ENCODE results near the gene USHBP1. TPM values are rescaled to one million over a fixed set of nuclear protein-coding genes. Genes with fewer than 3 reads are reported as not detected.

The USHBP1 gene
- total RNA-seq, 1 donor from 2014 or later = not detected

- Mint-ChIP-seq H3K27ac (ENCODE audit: unreplicated experiment) (peak overlapping the region; percentile 96), H3K27me3 (ENCODE audit: unreplicated experiment) (peaks cover 12% of the 10 kb centered on the region), H3K4me1 (ENCODE audit: low read depth, unreplicated experiment) (peaks cover 17% of the 10 kb centered on the region), H3K9me3 (ENCODE audit: unreplicated experiment) (peaks cover 7% of the 10 kb centered on the region), H3K36me3 (ENCODE audit: unreplicated experiment) (no peaks in the 10 kb centered on the region), H3K4me3 (ENCODE audit: unreplicated experiment) (peak overlapping the region; percentile 96)
- no peak for TF ChIP-seq CTCF (IDR thresholded peaks at IDR 0.05; ENCODE audit: partially characterized antibody, unreplicated experiment)
- DNase-seq = peak; percentile 83
These were observed 20.5 kb downstream of the USHBP1 start for GRCh38 chr19:17243830-17244617.

GRCh38 chr19:17243211-17243829 lies 21.2 kb downstream of the USHBP1 start:
- peaks cover 11% of the 10 kb centered on the region for H3K27me3 Mint-ChIP-seq (ENCODE audit: unreplicated experiment)
- no peak for TF ChIP-seq CTCF (IDR thresholded peaks at IDR 0.05; ENCODE audit: partially characterized antibody, unreplicated experiment)
- no peak for DNase-seq
- no peaks in the 10 kb centered on the region for H3K36me3 Mint-ChIP-seq (ENCODE audit: unreplicated experiment)
- peak overlapping the region; percentile 96 for H3K27ac Mint-ChIP-seq (ENCODE audit: unreplicated experiment)
- peaks cover 17% of the 10 kb centered on the region for H3K4me1 Mint-ChIP-seq (ENCODE audit: low read depth, unreplicated experiment)
- H3K9me3 Mint-ChIP-seq (ENCODE audit: unreplicated experiment) = peaks cover 8% of the 10 kb centered on the region
- H3K4me3 Mint-ChIP-seq (ENCODE audit: unreplicated experiment) = peak overlapping the region; percentile 96

- DNase-seq = no peak
- peaks cover 11% of the 10 kb centered on the region for H3K9me3 Mint-ChIP-seq (ENCODE audit: unreplicated experiment)
- H3K27ac Mint-ChIP-seq (ENCODE audit: unreplicated experiment) = peak overlapping the region; percentile 65
- peaks cover 13% of the 10 kb centered on the region for H3K4me1 Mint-ChIP-seq (ENCODE audit: low read depth, unreplicated experiment)
- H3K27me3 Mint-ChIP-seq (ENCODE audit: unreplicated experiment) = peaks cover 12% of the 10 kb centered on the region
- no peaks in the 10 kb centered on the region for H3K36me3 Mint-ChIP-seq (ENCODE audit: unreplicated experiment)
- peak overlapping the region; percentile 96 for H3K4me3 Mint-ChIP-seq (ENCODE audit: unreplicated experiment)
- no peak for TF ChIP-seq CTCF (IDR thresholded peaks at IDR 0.05; ENCODE audit: partially characterized antibody, unreplicated experiment)
These were observed 21.9 kb downstream of the USHBP1 start for GRCh38 chr19:17242431-17243208.

DNA sequence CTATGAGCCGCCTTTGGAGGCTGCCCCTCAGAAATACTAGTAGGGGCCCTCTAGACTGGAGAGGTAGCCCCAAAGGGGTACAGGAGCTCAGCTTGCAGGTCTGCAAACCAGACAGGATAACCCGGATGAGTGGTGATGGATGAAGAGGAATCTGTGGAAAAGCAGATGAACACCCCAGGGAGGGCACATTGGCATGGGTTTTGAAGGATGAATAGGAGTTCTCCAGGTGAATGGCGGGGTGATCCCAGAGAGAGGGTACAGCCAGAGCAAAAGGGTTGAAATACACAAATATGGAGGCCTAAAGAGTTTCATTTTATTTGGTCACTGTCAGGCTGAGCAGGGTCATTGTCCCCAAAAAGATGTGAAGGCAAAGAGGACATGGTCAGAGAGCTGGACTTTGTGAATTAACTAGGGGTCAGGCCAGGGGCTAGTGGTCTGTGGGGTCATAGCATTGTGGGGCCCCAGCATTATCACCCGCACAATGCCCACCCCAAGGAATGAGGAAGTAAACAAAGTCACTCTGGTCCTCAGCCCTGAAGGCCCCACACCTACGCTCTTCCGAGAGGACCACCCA lies 23.6 kb downstream of the USHBP1 start:
- no peak for DNase-seq
- H3K4me1 Mint-ChIP-seq (ENCODE audit: low read depth, unreplicated experiment) = peaks cover 7% of the 10 kb centered on the region
- H3K27ac Mint-ChIP-seq (ENCODE audit: unreplicated experiment) = peak overlapping the region; percentile 17
- peaks cover 9% of the 10 kb centered on the region for H3K27me3 Mint-ChIP-seq (ENCODE audit: unreplicated experiment)
- TF ChIP-seq CTCF (IDR thresholded peaks at IDR 0.05; ENCODE audit: partially characterized antibody, unreplicated experiment) = no peak
- H3K36me3 Mint-ChIP-seq (ENCODE audit: unreplicated experiment) = no peaks in the 10 kb centered on the region
- peak overlapping the region; percentile 55 for H3K4me3 Mint-ChIP-seq (ENCODE audit: unreplicated experiment)
- H3K9me3 Mint-ChIP-seq (ENCODE audit: unreplicated experiment) = peaks cover 6% of the 10 kb centered on the region

Data from glutamatergic neuron (in vitro differentiated cells).